Measurements from ENCODE around the gene MT1H.
A peak's percentile ranks its signal among the peaks of the same experiment; 100 is the strongest.

Gene MT1H

DNA sequence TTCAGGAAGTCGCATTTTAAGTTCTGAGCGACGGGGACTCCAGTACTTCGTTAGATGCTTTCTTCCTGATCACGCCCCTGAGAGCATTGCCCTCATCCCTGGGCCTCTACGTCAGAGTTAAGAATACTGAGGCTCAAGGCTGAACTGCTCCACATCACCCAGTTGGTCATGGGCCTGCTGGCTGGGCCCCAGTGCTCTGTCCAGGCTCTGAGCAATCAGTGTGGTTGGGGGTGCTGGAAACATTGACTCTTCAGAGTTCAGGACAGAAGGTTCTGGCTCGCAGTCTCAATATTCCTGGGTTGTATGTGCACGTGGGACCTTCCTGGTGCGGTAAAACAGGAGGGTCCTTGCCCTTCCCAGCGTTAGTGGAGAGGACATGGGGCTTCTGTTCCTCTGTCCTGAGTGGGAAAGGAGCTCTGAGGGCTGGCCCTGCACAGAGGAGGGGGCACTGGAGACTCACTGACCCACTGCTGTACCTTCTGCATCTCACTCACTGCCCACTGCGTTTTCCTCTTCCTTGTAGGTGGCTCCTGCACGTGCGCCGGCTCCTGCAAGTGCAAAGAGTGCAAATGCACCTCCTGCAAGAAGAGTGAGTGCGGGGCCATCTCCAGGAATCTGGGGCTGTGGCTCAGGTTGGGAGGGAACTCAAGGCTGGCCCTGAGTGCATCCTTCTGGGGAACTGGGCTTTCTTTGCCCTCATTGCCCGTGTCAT, 43.5 kb upstream of the MT1H start:
- no peak for DNase-seq (ENCODE audit: extremely low spot score)
- CTCF ChIA-PET, result interaction anchor here (1.0 to 1.5 kb wide), 6 partner anchors 8 to 240 kb away, joined by 3 to 4 read pairs (median 4); no protein-coding TSS in a partner anchor
- POLR2A ChIA-PET, result interaction anchor here (0.6 kb wide), 1 partner anchor 9 kb away, joined by 3 read pairs; no protein-coding TSS in a partner anchor
- TF ChIP-seq, protein P1, sequence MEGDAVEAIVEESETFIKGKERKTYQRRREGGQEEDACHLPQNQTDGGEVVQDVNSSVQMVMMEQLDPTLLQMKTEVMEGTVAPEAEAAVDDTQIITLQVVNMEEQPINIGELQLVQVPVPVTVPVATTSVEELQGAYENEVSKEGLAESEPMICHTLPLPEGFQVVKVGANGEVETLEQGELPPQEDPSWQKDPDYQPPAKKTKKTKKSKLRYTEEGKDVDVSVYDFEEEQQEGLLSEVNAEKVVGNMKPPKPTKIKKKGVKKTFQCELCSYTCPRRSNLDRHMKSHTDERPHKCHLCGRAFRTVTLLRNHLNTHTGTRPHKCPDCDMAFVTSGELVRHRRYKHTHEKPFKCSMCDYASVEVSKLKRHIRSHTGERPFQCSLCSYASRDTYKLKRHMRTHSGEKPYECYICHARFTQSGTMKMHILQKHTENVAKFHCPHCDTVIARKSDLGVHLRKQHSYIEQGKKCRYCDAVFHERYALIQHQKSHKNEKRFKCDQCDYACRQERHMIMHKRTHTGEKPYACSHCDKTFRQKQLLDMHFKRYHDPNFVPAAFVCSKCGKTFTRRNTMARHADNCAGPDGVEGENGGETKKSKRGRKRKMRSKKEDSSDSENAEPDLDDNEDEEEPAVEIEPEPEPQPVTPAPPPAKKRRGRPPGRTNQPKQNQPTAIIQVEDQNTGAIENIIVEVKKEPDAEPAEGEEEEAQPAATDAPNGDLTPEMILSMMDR (IDR thresholded peaks at IDR 0.05; ENCODE audit: control extremely low read depth, extremely low read depth, low read depth, missing control alignments), result no peak

- ChIA-PET CTCF (interaction anchor here (1.0 to 1.5 kb wide), 4 partner anchors 9 to 240 kb away, joined by 3 to 4 read pairs (median 3); no protein-coding TSS in a partner anchor), POLR2A (no interaction called here)
- DNase-seq (ENCODE audit: extremely low spot score), result no peak
- TF ChIP-seq, protein P1 (IDR thresholded peaks at IDR 0.05; ENCODE audit: control extremely low read depth, extremely low read depth, low read depth, missing control alignments), result no peak
Measured at GRCh38 chr16:56626685-56627084, 42.9 kb upstream of the MT1H start.

DNA sequence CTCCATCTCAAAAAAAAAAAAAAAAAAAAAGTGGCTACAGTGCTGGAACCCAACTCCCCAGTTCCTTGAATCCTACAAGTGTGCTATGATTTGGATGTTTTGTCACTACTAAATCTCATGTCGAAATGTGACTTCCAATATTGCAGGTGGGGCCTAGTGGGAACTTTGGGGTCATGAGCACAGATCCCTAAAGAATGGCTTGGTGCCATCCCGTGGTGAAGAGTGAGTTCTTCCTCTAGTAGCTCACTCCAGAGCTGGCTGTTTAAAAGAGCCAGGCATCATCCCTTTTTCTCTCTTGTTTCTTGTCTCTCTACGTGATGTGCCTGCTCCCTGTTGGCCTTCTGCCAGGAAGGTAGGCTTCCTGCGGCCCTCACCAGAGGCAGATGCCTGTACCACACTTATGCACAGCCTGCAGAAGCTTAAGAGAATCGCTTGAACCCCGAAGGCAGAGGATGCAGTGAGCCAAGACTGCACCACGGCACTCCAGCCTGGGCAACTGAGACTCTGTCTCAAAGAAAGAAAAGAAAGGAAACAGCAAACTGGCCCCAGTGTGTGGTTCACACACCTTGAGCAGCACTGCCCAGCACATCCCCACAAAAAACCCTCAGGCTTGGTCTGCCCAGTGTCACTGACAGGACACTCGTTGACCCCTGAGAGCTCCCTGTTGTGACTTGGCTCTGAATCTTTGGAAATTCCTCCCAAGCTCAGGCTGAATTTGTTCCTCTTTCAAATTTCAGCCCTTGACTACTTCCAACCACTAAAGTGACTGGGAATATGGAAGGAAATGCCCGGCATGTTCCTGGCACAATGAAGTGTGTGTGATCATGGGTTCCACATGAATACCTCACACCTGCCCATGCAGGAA, 40.9 kb upstream of the MT1H start:
- ChIA-PET CTCF (interaction anchor here (1.2 to 1.4 kb wide), 3 partner anchors 14 to 52 kb away, joined by 3 to 5 read pairs (median 4); no protein-coding TSS in a partner anchor), POLR2A (no interaction called here)
- no peak for DNase-seq (ENCODE audit: extremely low spot score)
- TF ChIP-seq, protein P1 (IDR thresholded peaks at IDR 0.05; ENCODE audit: control extremely low read depth, extremely low read depth, low read depth, missing control alignments), result no peak

DNA sequence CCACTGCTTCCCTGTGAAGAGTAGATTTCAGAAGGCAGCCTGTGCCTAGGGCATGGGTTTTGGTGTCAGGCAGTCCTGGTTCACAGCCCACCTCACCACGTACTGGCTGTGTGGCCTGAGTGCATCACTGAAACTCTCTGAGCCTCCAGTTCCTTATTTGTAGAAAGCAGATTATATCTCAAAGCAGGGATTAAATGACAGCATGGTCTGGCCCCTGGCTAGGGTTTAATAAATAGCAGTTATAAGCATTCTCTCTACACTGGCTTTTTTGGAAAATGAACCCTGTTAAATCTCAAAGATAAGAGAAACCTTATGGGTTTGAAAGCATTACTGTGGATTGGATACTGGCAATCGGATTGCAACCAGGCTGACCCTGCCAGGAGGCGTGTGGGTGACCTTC, 40.1 kb upstream of the MT1H start:
- ChIA-PET CTCF (interaction anchor here (0.8 to 1.4 kb wide), 3 partner anchors 29 to 53 kb away, joined by 3 to 5 read pairs (median 3); no protein-coding TSS in a partner anchor), POLR2A (no interaction called here)
- DNase-seq (ENCODE audit: extremely low spot score), result no peak
- TF ChIP-seq, protein P1 (IDR thresholded peaks at IDR 0.05; ENCODE audit: control extremely low read depth, extremely low read depth, low read depth, missing control alignments), result no peak

GRCh38 chr16:56630134-56630533, 39.5 kb upstream of the MT1H start:
- DNase-seq (ENCODE audit: extremely low spot score), result peak; percentile 75
- ChIA-PET POLR2A (no interaction called here), CTCF (interaction anchor here (0.7 to 1.2 kb wide), 5 partner anchors 9 to 73 kb away, joined by 3 to 4 read pairs (median 3); no protein-coding TSS in a partner anchor)
- TF ChIP-seq, protein P1 (IDR thresholded peaks at IDR 0.05; ENCODE audit: control extremely low read depth, extremely low read depth, low read depth, missing control alignments), result no peak

- ChIA-PET CTCF (interaction anchor here (0.7 to 1.2 kb wide), 3 partner anchors 11 to 71 kb away, joined by 3 to 4 read pairs (median 3); no protein-coding TSS in a partner anchor), POLR2A (no interaction called here)
- TF ChIP-seq, protein P1 (IDR thresholded peaks at IDR 0.05; ENCODE audit: control extremely low read depth, extremely low read depth, low read depth, missing control alignments), result no peak
- DNase-seq (ENCODE audit: extremely low spot score), result no peak
Measured at GRCh38 chr16:56631197-56631596, 38.4 kb upstream of the MT1H start.

Data from GM10248 (cell line).